ENCODE results near the gene SEMA5B.

SEMA5B gene

DNA sequence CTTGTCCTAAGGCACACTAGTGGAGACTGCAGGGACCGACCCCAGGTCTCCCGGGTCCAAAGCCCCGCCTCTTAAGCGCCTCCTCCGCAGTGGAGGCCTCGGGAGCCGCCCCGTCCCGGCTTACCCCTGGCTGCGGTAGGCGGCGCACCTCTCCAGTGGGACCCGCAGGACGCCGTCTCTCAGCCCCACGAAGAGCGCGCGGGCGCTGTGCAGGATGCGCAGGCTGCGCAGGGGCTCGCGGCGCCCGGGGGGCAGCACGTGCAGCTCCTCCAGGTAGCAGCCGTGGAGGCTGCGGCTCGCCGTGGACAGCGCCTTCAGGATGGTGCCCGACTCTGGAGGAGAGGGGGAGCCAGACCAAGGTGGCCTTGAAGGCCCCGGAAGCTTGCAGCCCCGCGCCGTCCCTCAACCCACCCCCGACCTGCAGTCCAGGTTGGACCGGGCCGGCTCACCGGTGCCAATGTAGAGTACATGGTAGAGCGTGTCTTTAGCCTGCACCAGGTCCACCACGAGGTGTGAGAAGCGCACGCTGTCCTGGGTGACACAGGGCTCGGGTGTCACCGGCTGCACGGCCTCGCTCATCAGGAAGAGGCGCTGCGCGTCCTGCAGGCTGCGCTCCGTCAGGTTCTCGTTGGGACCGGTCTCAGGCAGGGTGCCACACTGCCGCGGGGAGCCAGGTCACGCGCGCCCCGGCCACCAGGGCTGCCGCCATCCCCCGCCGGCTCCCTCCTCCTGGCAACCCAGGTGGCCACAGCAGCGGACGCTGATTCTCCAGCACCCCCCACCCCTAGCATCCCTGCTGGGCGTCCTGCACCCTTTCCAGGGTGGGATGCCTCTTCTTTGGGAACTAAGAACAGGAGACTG, 105.5 kb downstream of the SEMA5B start:
- TF ChIP-seq, protein P1, sequence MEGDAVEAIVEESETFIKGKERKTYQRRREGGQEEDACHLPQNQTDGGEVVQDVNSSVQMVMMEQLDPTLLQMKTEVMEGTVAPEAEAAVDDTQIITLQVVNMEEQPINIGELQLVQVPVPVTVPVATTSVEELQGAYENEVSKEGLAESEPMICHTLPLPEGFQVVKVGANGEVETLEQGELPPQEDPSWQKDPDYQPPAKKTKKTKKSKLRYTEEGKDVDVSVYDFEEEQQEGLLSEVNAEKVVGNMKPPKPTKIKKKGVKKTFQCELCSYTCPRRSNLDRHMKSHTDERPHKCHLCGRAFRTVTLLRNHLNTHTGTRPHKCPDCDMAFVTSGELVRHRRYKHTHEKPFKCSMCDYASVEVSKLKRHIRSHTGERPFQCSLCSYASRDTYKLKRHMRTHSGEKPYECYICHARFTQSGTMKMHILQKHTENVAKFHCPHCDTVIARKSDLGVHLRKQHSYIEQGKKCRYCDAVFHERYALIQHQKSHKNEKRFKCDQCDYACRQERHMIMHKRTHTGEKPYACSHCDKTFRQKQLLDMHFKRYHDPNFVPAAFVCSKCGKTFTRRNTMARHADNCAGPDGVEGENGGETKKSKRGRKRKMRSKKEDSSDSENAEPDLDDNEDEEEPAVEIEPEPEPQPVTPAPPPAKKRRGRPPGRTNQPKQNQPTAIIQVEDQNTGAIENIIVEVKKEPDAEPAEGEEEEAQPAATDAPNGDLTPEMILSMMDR (IDR thresholded peaks at IDR 0.05; ENCODE audit: control extremely low read depth, extremely low read depth, low read depth, missing control alignments) = no peak
- no peak for DNase-seq (ENCODE audit: extremely low spot score)
- ChIA-PET POLR2A (no interaction called here), CTCF (interaction anchor here (1.7 kb wide), 1 partner anchor 15 kb away, joined by 3 read pairs; no protein-coding TSS in a partner anchor)

DNA sequence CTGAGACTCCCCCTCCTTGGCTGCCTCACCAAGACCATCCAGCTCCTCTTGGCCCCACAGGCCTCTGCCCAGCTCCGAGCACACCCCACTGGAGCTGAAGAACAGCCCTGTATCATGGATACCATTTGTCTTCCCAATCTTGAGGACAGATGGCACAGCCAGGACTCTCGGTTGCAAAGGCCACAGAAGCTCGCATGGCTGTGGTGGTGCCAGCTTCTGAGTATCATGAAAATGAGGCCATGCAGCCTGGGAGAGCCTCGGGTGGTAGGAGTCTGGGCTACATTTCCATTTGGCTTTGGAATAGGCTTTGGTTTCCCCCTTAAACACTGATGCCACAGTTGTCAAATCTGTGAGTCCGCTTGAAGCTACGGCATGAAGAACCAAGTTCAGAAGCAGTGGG, 106.6 kb downstream of the SEMA5B start:
- no peak for DNase-seq (ENCODE audit: extremely low spot score)
- POLR2A ChIA-PET = no interaction called here
- CTCF ChIA-PET = interaction anchor here (0.8 to 1.7 kb wide), 3 partner anchors 16 to 24 kb away, joined by 3 read pairs; no protein-coding TSS in a partner anchor
- TF ChIP-seq, protein P1 (IDR thresholded peaks at IDR 0.05; ENCODE audit: control extremely low read depth, extremely low read depth, low read depth, missing control alignments) = no peak

DNA sequence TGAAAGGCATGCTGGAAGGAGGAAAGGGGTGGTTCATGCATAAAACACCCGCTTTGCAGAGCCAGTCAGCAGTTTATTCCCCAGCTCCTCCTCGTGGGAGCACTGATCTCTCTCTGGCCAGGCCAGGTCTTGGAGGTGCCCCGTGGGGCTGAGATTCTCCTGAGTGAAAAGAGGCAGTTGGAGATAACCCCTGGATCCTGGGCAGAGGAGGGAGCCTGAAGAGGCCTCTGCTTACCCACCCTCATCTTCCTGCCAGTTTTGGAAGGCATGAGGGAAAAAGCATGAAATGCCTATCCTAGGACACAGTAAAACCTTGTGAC, 108.3 kb downstream of the SEMA5B start:
- no peak for DNase-seq (ENCODE audit: extremely low spot score)
- ChIA-PET POLR2A (no interaction called here), CTCF (interaction anchor here (0.8 to 1.5 kb wide), 3 partner anchors 22 to 164 kb away, joined by 3 read pairs; no protein-coding TSS in a partner anchor)
- TF ChIP-seq, protein P1 (IDR thresholded peaks at IDR 0.05; ENCODE audit: control extremely low read depth, extremely low read depth, low read depth, missing control alignments) = no peak

DNA sequence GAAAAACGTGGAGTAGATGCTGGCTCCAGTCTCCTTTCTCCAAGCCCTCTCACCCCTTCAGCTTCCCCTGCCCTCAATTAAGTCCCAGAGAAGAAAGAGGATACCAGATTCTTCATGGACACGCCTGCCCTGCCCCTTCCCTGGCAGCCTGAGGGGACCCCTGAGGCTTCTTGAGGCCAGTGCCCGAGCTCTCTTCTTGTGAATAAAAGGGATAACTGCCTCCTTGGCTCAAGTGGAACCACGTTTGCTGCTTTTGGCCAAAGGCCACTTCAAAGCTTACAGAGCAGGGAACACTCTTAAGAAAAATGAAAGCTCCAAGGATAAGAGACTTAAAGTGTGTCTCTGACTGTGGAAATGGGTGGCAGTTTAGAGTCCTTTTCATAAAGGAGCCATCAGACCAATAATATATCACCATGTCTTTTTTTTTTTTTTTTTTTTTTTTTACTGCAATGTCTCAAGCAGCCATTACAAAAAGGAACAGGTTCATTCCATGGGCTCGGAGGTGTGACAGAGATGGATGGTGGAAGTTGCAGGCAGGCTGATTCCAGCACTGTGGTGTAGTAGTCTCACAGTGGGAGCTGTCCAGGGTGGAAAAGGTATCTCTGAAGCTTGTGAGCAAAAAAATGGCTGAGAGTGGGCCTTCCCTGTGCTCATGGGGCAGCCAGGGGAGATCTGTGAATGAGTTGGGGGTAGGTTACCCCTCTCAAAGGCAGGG, 108.8 kb downstream of the SEMA5B start:
- no peak for DNase-seq (ENCODE audit: extremely low spot score)
- POLR2A ChIA-PET = no interaction called here
- TF ChIP-seq, protein P1 (IDR thresholded peaks at IDR 0.05; ENCODE audit: control extremely low read depth, extremely low read depth, low read depth, missing control alignments) = no peak
- CTCF ChIA-PET = interaction anchor here (0.8 to 1.5 kb wide), 3 partner anchors 23 to 164 kb away, joined by 3 read pairs; no protein-coding TSS in a partner anchor

DNA sequence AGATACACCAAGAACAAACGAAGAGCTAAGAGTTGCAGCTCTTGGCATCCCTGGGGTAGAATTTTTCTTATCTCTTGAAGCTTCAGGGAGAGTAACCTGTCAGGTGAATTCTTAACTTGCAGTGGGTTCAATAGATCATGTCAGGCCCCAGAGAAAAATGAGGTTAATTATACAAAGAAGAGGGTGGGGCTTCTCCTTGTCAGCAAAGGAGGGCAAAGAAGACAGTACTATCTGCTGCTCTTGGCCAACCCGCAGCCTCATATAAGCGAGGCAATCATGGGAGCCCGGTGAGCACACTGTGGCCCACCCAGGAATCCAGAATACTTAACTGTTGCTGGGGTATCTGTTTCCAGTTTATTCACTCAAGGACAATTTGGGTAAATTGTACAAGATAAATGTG, 110.2 kb downstream of the SEMA5B start:
- no peak for DNase-seq (ENCODE audit: extremely low spot score)
- ChIA-PET POLR2A (no interaction called here), CTCF (no interaction called here)
- TF ChIP-seq, protein P1 (IDR thresholded peaks at IDR 0.05; ENCODE audit: control extremely low read depth, extremely low read depth, low read depth, missing control alignments) = no peak

DNA sequence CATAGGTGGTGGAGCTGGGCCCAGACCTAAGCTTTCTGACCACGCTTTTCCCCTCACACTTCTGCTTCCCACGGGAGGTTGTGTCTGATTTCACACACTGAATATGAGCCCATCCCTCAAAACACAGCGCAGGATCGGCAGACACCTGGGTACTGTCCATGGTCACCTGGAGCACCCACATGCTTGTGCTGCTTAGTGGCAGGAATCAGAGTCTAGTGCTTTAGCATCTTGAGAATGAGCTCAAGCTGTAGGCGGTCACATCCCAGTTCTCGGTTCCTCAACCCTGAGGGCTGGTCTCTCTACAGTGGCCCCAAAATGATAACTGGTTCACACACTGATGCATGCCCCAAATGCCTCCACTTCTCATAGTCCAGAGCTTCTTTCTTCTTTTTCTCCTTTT, 111.0 kb downstream of the SEMA5B start:
- DNase-seq (ENCODE audit: extremely low spot score) = peak; percentile 67
- CTCF ChIA-PET = interaction anchor here (1.1 kb wide), 2 partner anchors 27 to 162 kb away, joined by 4 read pairs; no protein-coding TSS in a partner anchor
- TF ChIP-seq, protein P1 (IDR thresholded peaks at IDR 0.05; ENCODE audit: control extremely low read depth, extremely low read depth, low read depth, missing control alignments) = no peak
- POLR2A ChIA-PET = no interaction called here

All from GM10248 (cell line).